H9 (cell line): ENCODE results near the gene USP9Y. TPM values are rescaled to one million over a fixed set of nuclear protein-coding genes. Genes with fewer than 3 reads are reported as not detected.

ENCODE experiments used
- DNase-seq: peaks from one replicate; pipeline ENCODE4 v3.0.0-alpha.2; 2017
- H2AFZ ChIP-seq: one replicate; pipeline ENCODE4 v1.6.1; 2013; ENCODE audit warnings: mild to moderate bottlenecking, low read length, control low read depth, moderate library complexity
- H2AK5ac ChIP-seq: 2 replicates; pipeline ENCODE4 v1.6.1; 2013; ENCODE audit warnings: low read length, control low read depth, mixed read lengths; ENCODE audit not compliant: insufficient read length
- H2BK120ac ChIP-seq: one replicate; pipeline ENCODE4 v1.6.1; 2013; ENCODE audit warnings: low read depth, mild to moderate bottlenecking, low read length, control low read depth, inconsistent platforms; ENCODE audit not compliant: poor library complexity, severe bottlenecking
- H2BK12ac ChIP-seq: 2 replicates; pipeline ENCODE4 v1.6.1; 2013; ENCODE audit warnings: low read length, control low read depth, mixed read lengths, low read depth; ENCODE audit not compliant: insufficient read length
- H2BK15ac ChIP-seq: 2 replicates; pipeline ENCODE4 v1.6.1; 2013; ENCODE audit warnings: low read depth, low read length, control low read depth
- H2BK20ac ChIP-seq: one replicate; pipeline ENCODE4 v1.6.1; 2013; ENCODE audit warnings: low read depth, mild to moderate bottlenecking, low read length, control low read depth, inconsistent platforms; ENCODE audit not compliant: poor library complexity, severe bottlenecking
- H2BK5ac ChIP-seq: 2 replicates; pipeline ENCODE4 v1.6.1; 2013; ENCODE audit warnings: low read length, control low read depth, mixed read lengths; ENCODE audit not compliant: insufficient read length
- H3K14ac ChIP-seq: 2 replicates; pipeline ENCODE4 v1.6.1; 2013; ENCODE audit warnings: low read length, control low read depth; ENCODE audit not compliant: insufficient read depth
- H3K18ac ChIP-seq: 2 replicates; pipeline ENCODE4 v1.6.1; 2013; ENCODE audit warnings: low read depth, mild to moderate bottlenecking, mixed read lengths, low read length, control low read depth; ENCODE audit not compliant: insufficient read length
- H3K23ac ChIP-seq: 2 replicates; pipeline ENCODE4 v1.6.1; 2013; ENCODE audit warnings: low read length, control low read depth, mixed read lengths, low read depth; ENCODE audit not compliant: insufficient read length
- H3K23me2 ChIP-seq: 2 replicates; pipeline ENCODE4 v1.6.1; 2013; ENCODE audit warnings: low read depth, mild to moderate bottlenecking, mixed read lengths, low read length, control low read depth; ENCODE audit not compliant: insufficient read length, poor library complexity, severe bottlenecking
- H3K27ac ChIP-seq: 2 replicates; pipeline ENCODE4 v1.5.1; 2013; ENCODE audit warnings: low read length, control low read depth, mixed read lengths, low read depth; ENCODE audit not compliant: insufficient read length
- H3K27me3 ChIP-seq: 2 replicates; pipeline ENCODE4 v1.6.1; 2013; ENCODE audit warnings: low read length, control low read depth, inconsistent platforms; ENCODE audit not compliant: insufficient read depth
- H3K4ac ChIP-seq: 2 replicates; pipeline ENCODE4 v1.6.1; 2013; ENCODE audit warnings: low read depth, mild to moderate bottlenecking, control low read depth, inconsistent platforms, low read length, moderate library complexity
- H3K4me1 ChIP-seq: 2 replicates; pipeline ENCODE4 v1.6.1; 2013; ENCODE audit warnings: low read length, control low read depth, inconsistent platforms; ENCODE audit not compliant: insufficient read depth
- H3K4me2 ChIP-seq: 2 replicates; pipeline ENCODE4 v1.6.1; 2013; ENCODE audit warnings: low read length, control low read depth, mixed read lengths; ENCODE audit not compliant: insufficient read length, insufficient read depth
- H3K56ac ChIP-seq: 2 replicates; pipeline ENCODE4 v1.6.1; 2013; ENCODE audit warnings: low read depth, mild to moderate bottlenecking, mixed read lengths, low read length, control low read depth; ENCODE audit not compliant: insufficient read length
- H3K79me1 ChIP-seq: 2 replicates; pipeline ENCODE4 v1.6.1; 2013; ENCODE audit warnings: low read depth, mild to moderate bottlenecking, moderate library complexity, low read length, control low read depth, inconsistent platforms; ENCODE audit not compliant: insufficient read depth, poor library complexity, severe bottlenecking
- H3K79me2 ChIP-seq: 2 replicates; pipeline ENCODE4 v1.6.1; 2013; ENCODE audit warnings: low read length, control low read depth, inconsistent platforms; ENCODE audit not compliant: insufficient read depth
- H3K9ac ChIP-seq: 2 replicates; pipeline ENCODE4 v1.6.1; 2013; ENCODE audit warnings: low read length, control low read depth, mixed read lengths; ENCODE audit not compliant: insufficient read length; ENCODE audit errors: extremely low read depth
- H3K9me3 ChIP-seq: one replicate; pipeline ENCODE4 v1.6.1; 2013; ENCODE audit warnings: low read depth, low read length, inconsistent platforms; ENCODE audit not compliant: control insufficient read depth
- H3T11ph ChIP-seq: one replicate; pipeline ENCODE4 v1.6.1; 2013; ENCODE audit warnings: mild to moderate bottlenecking, low read length, control low read depth, inconsistent platforms
- H4K20me1 ChIP-seq: one replicate; pipeline ENCODE4 v1.6.1; 2013; ENCODE audit not compliant: control insufficient read depth, insufficient read length, insufficient read depth
- H4K5ac ChIP-seq: 2 replicates; pipeline ENCODE4 v1.6.1; 2013; ENCODE audit warnings: low read depth, mild to moderate bottlenecking, mixed read lengths, low read length, control low read depth; ENCODE audit not compliant: insufficient read length
- H4K8ac ChIP-seq: replicated peaks from 2 replicates; pipeline ENCODE4 v1.6.1; 2013; ENCODE audit warnings: low read length, control low read depth, mixed read lengths, low read depth; ENCODE audit not compliant: insufficient read length
- H4K91ac ChIP-seq: 2 replicates; pipeline ENCODE4 v1.6.1; 2013; ENCODE audit warnings: low read depth, mild to moderate bottlenecking, moderate library complexity, mixed read lengths, low read length, control low read depth; ENCODE audit not compliant: insufficient read length
- H3K27ac Mint-ChIP-seq, 3 experiments: 2 replicates in 2 of 3; 3 replicates in 1 of 3; pipeline ENCODE4 v1.8.0; 2020 to 2021; ENCODE audit warnings: mixed read lengths in 3 of 3, mild to moderate bottlenecking in 1 of 3, moderate library complexity in 1 of 3
- H3K27me3 Mint-ChIP-seq: 2 replicates; pipeline ENCODE4 v1.8.0; 2021; ENCODE audit warnings: low read depth, mild to moderate bottlenecking, moderate library complexity, mixed read lengths
- H3K36me3 Mint-ChIP-seq, 3 experiments: 2 replicates in 2 of 3; 3 replicates in 1 of 3; pipeline ENCODE4 v1.8.0; 2020 to 2021; ENCODE audit warnings: low read depth in 3 of 3, mixed read lengths in 3 of 3; ENCODE audit not compliant: insufficient read depth in 1 of 3
- H3K4me1 Mint-ChIP-seq, 2 experiments: 2 replicates each; pipeline ENCODE4 v1.8.0; 2020; ENCODE audit warnings: mixed read lengths in 2 of 2
- H3K4me3 Mint-ChIP-seq, 2 experiments: 2 replicates in 1 of 2; 3 replicates in 1 of 2; pipeline ENCODE4 v1.8.0; 2020 to 2021; ENCODE audit warnings: mild to moderate bottlenecking in 2 of 2, mixed read lengths in 2 of 2, moderate library complexity in 1 of 2
- H3K9me3 Mint-ChIP-seq, 2 experiments: 2 replicates in 1 of 2; 3 replicates in 1 of 2; pipeline ENCODE4 v1.8.0; 2020; ENCODE audit warnings: mild to moderate bottlenecking in 2 of 2, mixed read lengths in 2 of 2, moderate library complexity in 1 of 2
- CTCF ChIP-seq: fragments of 200-600 bp; sonication (generic); conservative IDR thresholded peaks from 3 replicates; pipeline ENCODE4 v1.8.0; 2021; ENCODE audit warnings: antibody characterized with exemption, mild to moderate bottlenecking
- WGBS: extraction: QIAGEN DNeasy Blood & Tissue Kit; methylation state at CpG from one replicate; pipeline ENCODE4 v1.1.7; 2013; ENCODE audit warnings: missing lambda C conversion rate, low lambda C conversion rate, mixed read lengths; ENCODE audit not compliant: insufficient read length; ENCODE audit errors: extremely low coverage; 5-methylcytosine and 5-hydroxymethylcytosine counted together
- total RNA-seq: library from RNA; stranded (reverse); gene quantifications from 2 replicates; pipeline ENCODE4 v1.2.1, GENCODE V29; 2021

Gene USP9Y
- total RNA-seq, 1 experiment from 2014 or later = not detected

- Mint-ChIP-seq H3K4me1 (no peaks in the 10 kb centered on the region), H3K27me3 (no peaks in the 10 kb centered on the region), H3K36me3 (no peaks in the 10 kb centered on the region), H3K4me3 (no peak overlapping the region), H3K9me3 (no peaks in the 10 kb centered on the region), H3K27ac (no peak overlapping the region)
- Histone ChIP-seq H3K79me2 (no peaks in the 10 kb centered on the region), H4K91ac (no peak overlapping the region), H3K9me3 (no peaks in the 10 kb centered on the region), H3K4ac (no peak overlapping the region), H3K4me2 (no peak overlapping the region), H2AK5ac (no peak overlapping the region), H2BK5ac (no peak overlapping the region), H3K14ac (no peak overlapping the region), H4K8ac (no peak overlapping the region), H3K23ac (no peak overlapping the region), H2BK15ac (no peak overlapping the region), H3K23me2 (no peaks in the 10 kb centered on the region), H3K56ac (no peak overlapping the region), H3K27ac (no peak overlapping the region), H3K4me1 (no peaks in the 10 kb centered on the region), H2BK12ac (no peak overlapping the region), H3T11ph (no peak overlapping the region), H4K20me1 (no peaks in the 10 kb centered on the region), H2BK120ac (no peak overlapping the region), H2AFZ (no peak overlapping the region), H4K5ac (no peak overlapping the region), H3K9ac (no peak overlapping the region), H2BK20ac (no peak overlapping the region), H3K79me1 (no peaks in the 10 kb centered on the region), H3K27me3 (no peaks in the 10 kb centered on the region), H3K18ac (no peak overlapping the region)
- no peak for DNase-seq
- WGBS = no CpG with 5 or more reads among the region's 1 CpG
- no peak for TF ChIP-seq CTCF
Measured at GRCh38 chrY:12793999-12794398, 93.0 kb downstream of the USP9Y start.
